ENCODE measurements around the gene IQSEC3. TPM values are rescaled to one million over a fixed set of nuclear protein-coding genes. Genes with fewer than 3 reads are reported as not detected.

Gene IQSEC3
- total RNA-seq, 1 donor from 2014 or later = 1.3 TPM

DNA sequence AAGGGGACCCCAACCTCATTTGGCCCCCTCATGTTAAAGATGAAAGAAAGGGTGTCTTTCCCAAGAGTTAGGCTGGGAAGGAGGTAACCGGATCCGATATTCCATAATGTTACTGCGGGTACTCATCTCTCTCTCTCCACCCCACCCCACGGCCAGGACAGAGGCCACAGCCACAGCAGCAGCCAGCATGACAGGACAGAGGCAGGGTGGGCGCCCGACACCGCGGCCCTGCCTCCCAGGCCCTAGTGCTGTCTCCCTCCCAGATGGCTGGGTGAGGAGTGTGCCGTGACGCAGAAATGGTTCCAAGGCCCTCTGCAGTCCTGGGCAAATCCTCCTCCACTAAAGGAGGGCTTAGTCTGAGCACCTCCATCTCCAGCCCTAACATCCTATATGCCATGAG lies 141.2 kb downstream of the IQSEC3 start:
- DNase-seq (ENCODE audit: low read depth) = no peak
- TF ChIP-seq, protein P1, sequence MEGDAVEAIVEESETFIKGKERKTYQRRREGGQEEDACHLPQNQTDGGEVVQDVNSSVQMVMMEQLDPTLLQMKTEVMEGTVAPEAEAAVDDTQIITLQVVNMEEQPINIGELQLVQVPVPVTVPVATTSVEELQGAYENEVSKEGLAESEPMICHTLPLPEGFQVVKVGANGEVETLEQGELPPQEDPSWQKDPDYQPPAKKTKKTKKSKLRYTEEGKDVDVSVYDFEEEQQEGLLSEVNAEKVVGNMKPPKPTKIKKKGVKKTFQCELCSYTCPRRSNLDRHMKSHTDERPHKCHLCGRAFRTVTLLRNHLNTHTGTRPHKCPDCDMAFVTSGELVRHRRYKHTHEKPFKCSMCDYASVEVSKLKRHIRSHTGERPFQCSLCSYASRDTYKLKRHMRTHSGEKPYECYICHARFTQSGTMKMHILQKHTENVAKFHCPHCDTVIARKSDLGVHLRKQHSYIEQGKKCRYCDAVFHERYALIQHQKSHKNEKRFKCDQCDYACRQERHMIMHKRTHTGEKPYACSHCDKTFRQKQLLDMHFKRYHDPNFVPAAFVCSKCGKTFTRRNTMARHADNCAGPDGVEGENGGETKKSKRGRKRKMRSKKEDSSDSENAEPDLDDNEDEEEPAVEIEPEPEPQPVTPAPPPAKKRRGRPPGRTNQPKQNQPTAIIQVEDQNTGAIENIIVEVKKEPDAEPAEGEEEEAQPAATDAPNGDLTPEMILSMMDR (conservative IDR thresholded peaks at IDR 0.05; ENCODE audit: low read depth, low read length) = no peak

GRCh38 chr12:208813-209212 lies 142.2 kb downstream of the IQSEC3 start:
- no peak overlapping the region for H3K4me3 ChIP-seq (ENCODE audit: low read depth, low read length)
- TF ChIP-seq, protein P1 (conservative IDR thresholded peaks at IDR 0.05; ENCODE audit: low read depth, low read length) = no peak
- DNase-seq (ENCODE audit: low read depth) = no peak

More for the DNA sequence above, 141.2 kb downstream of the IQSEC3 start:
- no peak overlapping the region for H3K4me3 ChIP-seq (ENCODE audit: low read depth, low read length)

GRCh38 chr12:209246-209645 lies 142.7 kb downstream of the IQSEC3 start:
- TF ChIP-seq, protein P1 (conservative IDR thresholded peaks at IDR 0.05; ENCODE audit: low read depth, low read length) = no peak
- peak; percentile 55 for DNase-seq (ENCODE audit: low read depth)
- no peak overlapping the region for H3K4me3 ChIP-seq (ENCODE audit: low read depth, low read length)

- TF ChIP-seq, protein P1 (conservative IDR thresholded peaks at IDR 0.05; ENCODE audit: low read depth, low read length) = no peak
- no peak for DNase-seq (ENCODE audit: low read depth)
- no peak overlapping the region for H3K4me3 ChIP-seq (ENCODE audit: low read depth, low read length)
Measured at GRCh38 chr12:209851-210250, 143.3 kb downstream of the IQSEC3 start.

- no peak overlapping the region for H3K4me3 ChIP-seq (ENCODE audit: low read depth, low read length)
- TF ChIP-seq, protein P1 (conservative IDR thresholded peaks at IDR 0.05; ENCODE audit: low read depth, low read length) = no peak
- no peak for DNase-seq (ENCODE audit: low read depth)
Measured at GRCh38 chr12:210277-211141, 143.9 kb downstream of the IQSEC3 start.

GRCh38 chr12:211142-211465 lies 144.5 kb downstream of the IQSEC3 start:
- TF ChIP-seq, protein P1 (conservative IDR thresholded peaks at IDR 0.05; ENCODE audit: low read depth, low read length) = no peak
- H3K4me3 ChIP-seq (ENCODE audit: low read depth, low read length) = no peak overlapping the region
- no peak for DNase-seq (ENCODE audit: low read depth)

All from epithelial cell of proximal tubule (primary cell).